ENCODE results near the gene RFXANK.

The RFXANK gene

DNA sequence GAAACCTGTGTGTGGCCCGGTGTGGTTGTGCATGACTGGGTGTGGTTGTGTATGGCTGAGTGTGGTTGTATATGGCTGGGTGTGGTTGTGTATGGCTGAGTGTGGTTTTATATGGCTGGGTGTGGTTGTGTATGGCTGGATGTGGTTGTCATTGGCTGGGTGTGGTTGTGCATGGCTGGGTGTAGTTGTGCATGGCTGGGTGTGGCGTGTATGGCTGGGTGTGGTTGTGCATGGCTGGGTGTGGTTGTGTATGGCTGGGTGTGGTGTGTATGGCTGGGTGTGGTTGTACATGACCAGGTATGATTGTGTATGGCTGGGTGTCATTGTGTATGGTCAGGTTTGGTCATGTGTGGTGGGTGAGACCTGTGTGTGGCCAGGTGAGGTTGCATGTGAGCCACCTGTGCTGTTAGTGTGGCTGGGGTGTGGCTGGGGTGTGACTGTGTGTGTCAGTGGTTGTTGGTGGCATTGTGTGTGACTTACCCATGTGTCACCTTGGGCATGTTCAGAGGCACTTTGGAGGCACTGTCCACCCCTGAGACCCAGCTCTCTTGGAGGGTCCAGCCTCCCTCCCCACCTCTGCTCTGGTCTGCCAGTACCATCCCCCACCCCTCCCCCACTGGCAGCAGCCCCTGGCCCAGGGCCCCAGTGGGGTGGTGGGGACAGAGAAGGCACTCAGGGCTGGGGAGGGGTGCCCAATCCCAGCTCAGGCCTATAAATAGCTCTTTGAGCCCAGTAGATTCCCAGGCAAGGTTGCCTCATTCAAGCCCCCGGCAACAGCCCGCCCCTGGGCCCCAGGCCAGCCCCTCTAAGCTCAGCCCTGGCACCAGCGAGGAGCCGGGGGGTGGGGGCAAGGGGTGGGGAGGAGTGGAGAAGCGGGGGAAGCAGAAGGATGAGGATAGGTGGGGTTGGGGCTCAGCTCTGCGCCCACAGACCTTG is 15.8 kb downstream of the RFXANK start:
- TF ChIP-seq, protein P1, sequence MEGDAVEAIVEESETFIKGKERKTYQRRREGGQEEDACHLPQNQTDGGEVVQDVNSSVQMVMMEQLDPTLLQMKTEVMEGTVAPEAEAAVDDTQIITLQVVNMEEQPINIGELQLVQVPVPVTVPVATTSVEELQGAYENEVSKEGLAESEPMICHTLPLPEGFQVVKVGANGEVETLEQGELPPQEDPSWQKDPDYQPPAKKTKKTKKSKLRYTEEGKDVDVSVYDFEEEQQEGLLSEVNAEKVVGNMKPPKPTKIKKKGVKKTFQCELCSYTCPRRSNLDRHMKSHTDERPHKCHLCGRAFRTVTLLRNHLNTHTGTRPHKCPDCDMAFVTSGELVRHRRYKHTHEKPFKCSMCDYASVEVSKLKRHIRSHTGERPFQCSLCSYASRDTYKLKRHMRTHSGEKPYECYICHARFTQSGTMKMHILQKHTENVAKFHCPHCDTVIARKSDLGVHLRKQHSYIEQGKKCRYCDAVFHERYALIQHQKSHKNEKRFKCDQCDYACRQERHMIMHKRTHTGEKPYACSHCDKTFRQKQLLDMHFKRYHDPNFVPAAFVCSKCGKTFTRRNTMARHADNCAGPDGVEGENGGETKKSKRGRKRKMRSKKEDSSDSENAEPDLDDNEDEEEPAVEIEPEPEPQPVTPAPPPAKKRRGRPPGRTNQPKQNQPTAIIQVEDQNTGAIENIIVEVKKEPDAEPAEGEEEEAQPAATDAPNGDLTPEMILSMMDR (IDR thresholded peaks at IDR 0.05; ENCODE audit: low read depth, low read length), result no peak
- H3K4me3 ChIP-seq (ENCODE audit: low read depth, low read length), result no peak overlapping the region
- in situ Hi-C loops (cut with HindIII; ENCODE audit: low sequenced_read_pairs), result no loop called here
- no peak for DNase-seq (ENCODE audit: low read depth, low spot score)

DNA sequence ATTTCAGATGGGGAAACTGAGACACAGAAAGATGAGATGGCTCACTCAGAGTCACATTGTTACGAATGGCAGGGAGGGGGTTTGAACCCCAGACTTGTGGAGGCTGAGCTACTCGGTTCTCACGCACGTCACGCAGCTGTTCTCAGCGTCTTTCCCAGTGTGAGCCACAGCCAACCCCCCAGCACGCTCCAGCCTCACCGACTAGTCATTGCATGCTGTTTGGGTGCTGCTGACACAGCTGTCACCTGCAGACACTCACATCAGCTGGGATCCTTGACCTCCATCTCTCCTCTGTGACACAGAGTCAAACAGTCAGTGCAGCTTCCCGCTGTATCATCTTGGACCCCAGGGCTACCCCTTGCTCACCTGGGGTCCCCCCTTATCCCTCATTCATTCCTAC is 17.3 kb downstream of the RFXANK start:
- no peak overlapping the region for H3K4me3 ChIP-seq (ENCODE audit: low read depth, low read length)
- no peak for DNase-seq (ENCODE audit: low read depth, low spot score)
- TF ChIP-seq, protein P1 (IDR thresholded peaks at IDR 0.05; ENCODE audit: low read depth, low read length), result no peak
- in situ Hi-C loops (cut with HindIII; ENCODE audit: low sequenced_read_pairs), result no loop called here

DNA sequence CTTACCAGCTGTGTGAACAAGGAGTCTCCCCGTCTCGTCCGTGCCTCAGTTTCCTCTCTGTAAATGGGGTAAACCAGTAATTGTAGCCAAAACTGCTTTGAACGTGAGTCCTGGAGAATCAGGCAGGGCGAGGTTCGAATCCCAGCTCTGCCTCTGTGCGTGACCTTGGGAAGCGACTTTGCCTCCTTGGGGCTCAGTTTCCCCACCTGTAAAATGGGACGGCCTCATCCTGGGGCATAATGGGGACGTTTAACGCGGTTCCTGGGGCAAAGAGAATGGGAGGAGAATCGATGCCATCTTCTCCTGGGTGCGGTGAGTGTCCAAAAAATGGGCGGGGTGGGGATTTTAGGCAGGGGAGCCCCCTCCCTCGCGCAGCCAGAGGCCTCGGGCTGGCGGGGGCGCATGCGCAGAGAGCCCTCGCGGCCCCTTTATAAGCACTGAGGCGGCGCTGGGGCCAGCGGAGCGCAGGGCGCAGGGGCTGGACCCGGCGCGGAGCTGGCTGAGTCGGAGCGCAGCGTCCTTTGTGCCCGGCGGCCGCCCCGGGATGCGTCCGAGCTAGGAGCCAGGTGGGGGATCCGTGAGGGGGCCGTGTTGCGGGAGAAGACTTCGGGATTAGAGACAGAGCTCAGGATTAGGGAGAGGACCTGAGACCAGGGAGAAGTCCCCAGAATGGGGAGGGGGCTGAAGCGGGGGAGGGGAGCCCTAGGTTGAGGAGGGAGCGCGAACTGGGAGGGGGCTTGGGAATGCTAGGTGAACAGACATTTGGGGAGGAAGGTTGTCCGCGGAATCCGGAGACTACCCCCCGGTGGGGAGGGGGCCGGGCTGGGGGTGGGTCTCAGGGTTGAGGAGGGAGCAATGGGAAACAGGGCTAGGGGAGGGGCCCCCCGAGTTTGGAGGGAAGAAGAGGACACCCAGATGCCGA is 19.7 kb downstream of the RFXANK start, which contains the start of gene NCAN:
Gene NCAN (plus strand): TSS at position 460 of the 922 bp plus-strand sequence. CDS start 4,996 bp downstream, outside the sequence.
- DNase-seq (ENCODE audit: low read depth, low spot score), result no peak
- TF ChIP-seq, protein P1 (IDR thresholded peaks at IDR 0.05; ENCODE audit: low read depth, low read length), result no peak
- H3K4me3 ChIP-seq (ENCODE audit: low read depth, low read length), result no peak within 1 kb of the TSS
- in situ Hi-C loops (cut with HindIII; ENCODE audit: low sequenced_read_pairs), result no loop called here

DNA sequence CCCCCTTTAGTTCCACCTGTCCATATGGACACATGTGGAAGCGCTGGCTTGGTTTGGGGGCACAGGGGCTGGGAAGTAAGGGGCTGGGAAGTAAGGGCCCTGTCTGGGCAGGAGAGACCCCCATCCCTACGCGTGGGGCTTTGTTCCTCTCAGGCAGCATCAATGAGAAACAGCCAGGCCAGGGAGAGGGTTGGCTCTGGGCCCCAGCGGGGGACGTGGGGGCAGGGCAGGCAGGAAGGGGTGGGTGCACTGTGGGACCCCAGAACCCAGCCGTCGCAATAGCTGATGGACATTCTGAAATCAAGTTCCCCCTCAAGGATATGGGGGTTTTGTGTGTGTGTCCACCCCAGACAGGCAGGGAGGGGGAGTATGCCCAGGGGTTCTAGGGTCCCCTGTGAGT is 20.9 kb downstream of the RFXANK start:
- no peak overlapping the region for H3K4me3 ChIP-seq (ENCODE audit: low read depth, low read length)
- TF ChIP-seq, protein P1 (IDR thresholded peaks at IDR 0.05; ENCODE audit: low read depth, low read length), result no peak
- DNase-seq (ENCODE audit: low read depth, low spot score), result no peak
- in situ Hi-C loops (cut with HindIII; ENCODE audit: low sequenced_read_pairs), result no loop called here

DNA sequence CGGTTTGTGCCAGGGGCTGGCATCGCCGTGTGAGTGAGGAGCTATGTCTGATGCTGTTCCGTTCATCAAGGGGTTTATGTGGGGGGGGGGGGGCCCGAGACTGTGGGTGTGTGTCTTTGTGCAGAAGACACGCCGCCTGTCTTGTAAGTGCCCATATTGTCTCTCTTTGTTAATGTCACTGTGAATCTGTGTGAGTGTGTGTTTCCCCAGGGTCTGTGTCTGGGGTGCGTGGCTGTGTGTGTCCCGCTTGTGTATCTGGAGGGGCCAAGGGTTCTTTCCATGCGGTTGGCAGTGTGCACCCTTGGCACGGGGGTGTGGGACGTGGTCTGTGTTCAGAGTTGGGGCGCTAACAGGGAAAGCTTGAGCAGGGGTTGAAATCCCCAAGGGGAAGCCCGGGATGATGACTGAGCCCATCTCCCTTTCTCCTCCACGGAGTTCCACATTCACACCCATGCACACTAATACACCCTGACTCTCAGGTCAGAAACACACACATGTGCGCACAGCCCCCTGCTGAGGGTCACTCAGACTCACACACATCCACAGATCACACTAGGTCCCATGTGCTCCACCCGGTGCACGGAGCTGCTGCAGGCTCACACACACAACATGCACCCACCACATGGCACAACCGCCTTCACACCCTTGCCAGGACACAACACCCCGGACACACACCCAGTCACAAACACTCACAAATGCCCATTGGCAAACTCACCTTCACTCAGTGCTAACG is 21.5 kb downstream of the RFXANK start:
- no peak for DNase-seq (ENCODE audit: low read depth, low spot score)
- TF ChIP-seq, protein P1 (IDR thresholded peaks at IDR 0.05; ENCODE audit: low read depth, low read length), result no peak
- H3K4me3 ChIP-seq (ENCODE audit: low read depth, low read length), result no peak overlapping the region
- in situ Hi-C loops (cut with HindIII; ENCODE audit: low sequenced_read_pairs), result no loop called here

DNA sequence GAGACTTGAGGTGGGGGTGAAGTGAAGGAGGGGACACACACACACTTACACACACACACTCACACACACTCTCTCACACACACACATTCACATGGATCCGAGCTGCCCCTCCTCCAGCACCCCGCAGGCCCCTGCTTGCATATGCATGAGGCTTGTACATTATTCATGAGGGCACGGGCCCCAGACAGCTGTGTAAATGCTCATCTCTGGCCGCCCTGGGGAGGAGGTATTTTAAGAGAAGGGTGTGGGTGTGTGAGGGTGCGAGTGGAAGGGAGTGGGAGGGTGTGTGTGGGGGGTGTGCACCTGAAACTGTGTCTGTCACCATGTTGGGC is 22.1 kb downstream of the RFXANK start:
- H3K4me3 ChIP-seq (ENCODE audit: low read depth, low read length), result no peak overlapping the region
- in situ Hi-C loops (cut with HindIII; ENCODE audit: low sequenced_read_pairs), result no loop called here
- no peak for DNase-seq (ENCODE audit: low read depth, low spot score)
- TF ChIP-seq, protein P1 (IDR thresholded peaks at IDR 0.05; ENCODE audit: low read depth, low read length), result no peak
